H9 (cell line): ENCODE measurements around the gene ENPP6. TPM values are rescaled to one million over a fixed set of nuclear protein-coding genes. Genes with fewer than 3 reads are reported as not detected.

Experiments used
- DNase-seq: peaks from one replicate; pipeline ENCODE4 v3.0.0-alpha.2; 2017
- H2AFZ ChIP-seq: one replicate; pipeline ENCODE4 v1.6.1; 2013; ENCODE audit warnings: mild to moderate bottlenecking, low read length, control low read depth, moderate library complexity
- H2AK5ac ChIP-seq: 2 replicates; pipeline ENCODE4 v1.6.1; 2013; ENCODE audit warnings: low read length, control low read depth, mixed read lengths; ENCODE audit not compliant: insufficient read length
- H2BK120ac ChIP-seq: one replicate; pipeline ENCODE4 v1.6.1; 2013; ENCODE audit warnings: low read depth, mild to moderate bottlenecking, low read length, control low read depth, inconsistent platforms; ENCODE audit not compliant: poor library complexity, severe bottlenecking
- H2BK12ac ChIP-seq: 2 replicates; pipeline ENCODE4 v1.6.1; 2013; ENCODE audit warnings: low read length, control low read depth, mixed read lengths, low read depth; ENCODE audit not compliant: insufficient read length
- H2BK15ac ChIP-seq: 2 replicates; pipeline ENCODE4 v1.6.1; 2013; ENCODE audit warnings: low read depth, low read length, control low read depth
- H2BK20ac ChIP-seq: one replicate; pipeline ENCODE4 v1.6.1; 2013; ENCODE audit warnings: low read depth, mild to moderate bottlenecking, low read length, control low read depth, inconsistent platforms; ENCODE audit not compliant: poor library complexity, severe bottlenecking
- H2BK5ac ChIP-seq: 2 replicates; pipeline ENCODE4 v1.6.1; 2013; ENCODE audit warnings: low read length, control low read depth, mixed read lengths; ENCODE audit not compliant: insufficient read length
- H3K14ac ChIP-seq: 2 replicates; pipeline ENCODE4 v1.6.1; 2013; ENCODE audit warnings: low read length, control low read depth; ENCODE audit not compliant: insufficient read depth
- H3K18ac ChIP-seq: 2 replicates; pipeline ENCODE4 v1.6.1; 2013; ENCODE audit warnings: low read depth, mild to moderate bottlenecking, mixed read lengths, low read length, control low read depth; ENCODE audit not compliant: insufficient read length
- H3K23ac ChIP-seq: 2 replicates; pipeline ENCODE4 v1.6.1; 2013; ENCODE audit warnings: low read length, control low read depth, mixed read lengths, low read depth; ENCODE audit not compliant: insufficient read length
- H3K23me2 ChIP-seq: 2 replicates; pipeline ENCODE4 v1.6.1; 2013; ENCODE audit warnings: low read depth, mild to moderate bottlenecking, mixed read lengths, low read length, control low read depth; ENCODE audit not compliant: insufficient read length, poor library complexity, severe bottlenecking
- H3K27ac ChIP-seq: 2 replicates; pipeline ENCODE4 v1.5.1; 2013; ENCODE audit warnings: low read length, control low read depth, mixed read lengths, low read depth; ENCODE audit not compliant: insufficient read length
- H3K27me3 ChIP-seq: 2 replicates; pipeline ENCODE4 v1.6.1; 2013; ENCODE audit warnings: low read length, control low read depth, inconsistent platforms; ENCODE audit not compliant: insufficient read depth
- H3K4ac ChIP-seq: 2 replicates; pipeline ENCODE4 v1.6.1; 2013; ENCODE audit warnings: low read depth, mild to moderate bottlenecking, control low read depth, inconsistent platforms, low read length, moderate library complexity
- H3K4me1 ChIP-seq: 2 replicates; pipeline ENCODE4 v1.6.1; 2013; ENCODE audit warnings: low read length, control low read depth, inconsistent platforms; ENCODE audit not compliant: insufficient read depth
- H3K4me2 ChIP-seq: 2 replicates; pipeline ENCODE4 v1.6.1; 2013; ENCODE audit warnings: low read length, control low read depth, mixed read lengths; ENCODE audit not compliant: insufficient read length, insufficient read depth
- H3K56ac ChIP-seq: 2 replicates; pipeline ENCODE4 v1.6.1; 2013; ENCODE audit warnings: low read depth, mild to moderate bottlenecking, mixed read lengths, low read length, control low read depth; ENCODE audit not compliant: insufficient read length
- H3K79me1 ChIP-seq: 2 replicates; pipeline ENCODE4 v1.6.1; 2013; ENCODE audit warnings: low read depth, mild to moderate bottlenecking, moderate library complexity, low read length, control low read depth, inconsistent platforms; ENCODE audit not compliant: insufficient read depth, poor library complexity, severe bottlenecking
- H3K79me2 ChIP-seq: 2 replicates; pipeline ENCODE4 v1.6.1; 2013; ENCODE audit warnings: low read length, control low read depth, inconsistent platforms; ENCODE audit not compliant: insufficient read depth
- H3K9ac ChIP-seq: 2 replicates; pipeline ENCODE4 v1.6.1; 2013; ENCODE audit warnings: low read length, control low read depth, mixed read lengths; ENCODE audit not compliant: insufficient read length; ENCODE audit errors: extremely low read depth
- H3K9me3 ChIP-seq: one replicate; pipeline ENCODE4 v1.6.1; 2013; ENCODE audit warnings: low read depth, low read length, inconsistent platforms; ENCODE audit not compliant: control insufficient read depth
- H3T11ph ChIP-seq: one replicate; pipeline ENCODE4 v1.6.1; 2013; ENCODE audit warnings: mild to moderate bottlenecking, low read length, control low read depth, inconsistent platforms
- H4K20me1 ChIP-seq: one replicate; pipeline ENCODE4 v1.6.1; 2013; ENCODE audit not compliant: control insufficient read depth, insufficient read length, insufficient read depth
- H4K5ac ChIP-seq: 2 replicates; pipeline ENCODE4 v1.6.1; 2013; ENCODE audit warnings: low read depth, mild to moderate bottlenecking, mixed read lengths, low read length, control low read depth; ENCODE audit not compliant: insufficient read length
- H4K8ac ChIP-seq: replicated peaks from 2 replicates; pipeline ENCODE4 v1.6.1; 2013; ENCODE audit warnings: low read length, control low read depth, mixed read lengths, low read depth; ENCODE audit not compliant: insufficient read length
- H4K91ac ChIP-seq: 2 replicates; pipeline ENCODE4 v1.6.1; 2013; ENCODE audit warnings: low read depth, mild to moderate bottlenecking, moderate library complexity, mixed read lengths, low read length, control low read depth; ENCODE audit not compliant: insufficient read length
- H3K27ac Mint-ChIP-seq, 3 experiments: 2 replicates in 2 of 3; 3 replicates in 1 of 3; pipeline ENCODE4 v1.8.0; 2020 to 2021; ENCODE audit warnings: mixed read lengths in 3 of 3, mild to moderate bottlenecking in 1 of 3, moderate library complexity in 1 of 3
- H3K27me3 Mint-ChIP-seq: 2 replicates; pipeline ENCODE4 v1.8.0; 2021; ENCODE audit warnings: low read depth, mild to moderate bottlenecking, moderate library complexity, mixed read lengths
- H3K36me3 Mint-ChIP-seq, 3 experiments: 2 replicates in 2 of 3; 3 replicates in 1 of 3; pipeline ENCODE4 v1.8.0; 2020 to 2021; ENCODE audit warnings: low read depth in 3 of 3, mixed read lengths in 3 of 3; ENCODE audit not compliant: insufficient read depth in 1 of 3
- H3K4me1 Mint-ChIP-seq, 2 experiments: 2 replicates each; pipeline ENCODE4 v1.8.0; 2020; ENCODE audit warnings: mixed read lengths in 2 of 2
- H3K4me3 Mint-ChIP-seq, 2 experiments: 2 replicates in 1 of 2; 3 replicates in 1 of 2; pipeline ENCODE4 v1.8.0; 2020 to 2021; ENCODE audit warnings: mild to moderate bottlenecking in 2 of 2, mixed read lengths in 2 of 2, moderate library complexity in 1 of 2
- H3K9me3 Mint-ChIP-seq, 2 experiments: 2 replicates in 1 of 2; 3 replicates in 1 of 2; pipeline ENCODE4 v1.8.0; 2020; ENCODE audit warnings: mild to moderate bottlenecking in 2 of 2, mixed read lengths in 2 of 2, moderate library complexity in 1 of 2
- CTCF ChIP-seq: fragments of 200-600 bp; sonication (generic); conservative IDR thresholded peaks from 3 replicates; pipeline ENCODE4 v1.8.0; 2021; ENCODE audit warnings: antibody characterized with exemption, mild to moderate bottlenecking
- WGBS: extraction: QIAGEN DNeasy Blood & Tissue Kit; methylation state at CpG from one replicate; pipeline ENCODE4 v1.1.7; 2013; ENCODE audit warnings: missing lambda C conversion rate, low lambda C conversion rate, mixed read lengths; ENCODE audit not compliant: insufficient read length; ENCODE audit errors: extremely low coverage; 5-methylcytosine and 5-hydroxymethylcytosine counted together
- total RNA-seq: library from RNA; stranded (reverse); gene quantifications from 2 replicates; pipeline ENCODE4 v1.2.1, GENCODE V29; 2021

The ENPP6 gene
- total RNA-seq, 1 experiment from 2014 or later: not detected

- H3K9ac ChIP-seq: no peak overlapping the region
- H3K36me3 Mint-ChIP-seq: peaks cover 2 to 18% (median 4%) of the 10 kb centered on the region in 3 experiments; a peak in 6 of 7 replicates
- no peak overlapping the region for H3K23ac ChIP-seq
- no peaks in the 10 kb centered on the region for H3K79me2 ChIP-seq
- no peak overlapping the region for H3T11ph ChIP-seq
- H3K27ac Mint-ChIP-seq: no peak overlapping the region
- H4K91ac ChIP-seq: no peak overlapping the region
- no peaks in the 10 kb centered on the region for H3K79me1 ChIP-seq
- H3K9me3 ChIP-seq: peaks cover 10% of the 10 kb centered on the region
- H3K4me1 Mint-ChIP-seq: peaks cover 0 to 3% of the 10 kb centered on the region in 2 experiments; a peak in 2 of 4 replicates
- no peak overlapping the region for H2AFZ ChIP-seq
- H3K27me3 ChIP-seq: no peaks in the 10 kb centered on the region
- H3K4me2 ChIP-seq: no peak overlapping the region
- no peak overlapping the region for H2BK12ac ChIP-seq
- peaks cover 3% of the 10 kb centered on the region; the same call in 1 of the 2 replicates for H3K27me3 Mint-ChIP-seq
- WGBS: no CpG with 5 or more reads among the region's 23 CpGs
- no peak overlapping the region for H4K5ac ChIP-seq
- H2BK5ac ChIP-seq: no peak overlapping the region
- DNase-seq: no peak
- H3K18ac ChIP-seq: no peak overlapping the region
- no peak overlapping the region for H4K8ac ChIP-seq
- no peak overlapping the region for H2BK20ac ChIP-seq
- no peak overlapping the region for H3K4me3 Mint-ChIP-seq
- no peaks in the 10 kb centered on the region for H4K20me1 ChIP-seq
- no peaks in the 10 kb centered on the region for H3K4me1 ChIP-seq
- no peak overlapping the region for H3K14ac ChIP-seq
- no peak overlapping the region for H2BK15ac ChIP-seq
- H3K23me2 ChIP-seq: no peaks in the 10 kb centered on the region
- H3K4ac ChIP-seq: no peak overlapping the region
- TF ChIP-seq CTCF: peak; percentile 81
- no peak overlapping the region for H3K27ac ChIP-seq
- no peak overlapping the region for H3K56ac ChIP-seq
- H2BK120ac ChIP-seq: no peak overlapping the region
- no peak overlapping the region for H2AK5ac ChIP-seq
- H3K9me3 Mint-ChIP-seq: peaks cover 17 to 22% of the 10 kb centered on the region in 2 experiments
These were observed 33.4 kb upstream of the ENPP6 start for GRCh38 chr4:184250795-184251669.
